MM.1S (cell line): ENCODE results near the gene SRRM4.

Experiments
- DNase-seq: peaks from one replicate; pipeline ENCODE4 v3.0.0-alpha.2; 2015
- H2AFZ ChIP-seq: fragments of 300-600 bp; sonication (generic); 2 replicates; pipeline ENCODE4 v1.6.0; 2016; ENCODE audit warnings: antibody characterized with exemption, low read length
- H3F3A ChIP-seq: fragments of 300-600 bp; sonication (generic); 2 replicates; pipeline ENCODE4 v1.6.1; 2016; ENCODE audit warnings: mild to moderate bottlenecking, antibody characterized with exemption, low read length, moderate library complexity, mixed read lengths; ENCODE audit not compliant: insufficient read depth
- H3K27ac ChIP-seq: fragments of 300-600 bp; sonication (generic); 2 replicates; pipeline ENCODE4 v1.5.1; 2016; ENCODE audit warnings: mild to moderate bottlenecking, low read length
- H3K27me3 ChIP-seq: fragments of 300-600 bp; sonication (generic); replicated peaks from 2 replicates; pipeline ENCODE4 v1.6.0; 2016; ENCODE audit warnings: low read length; ENCODE audit not compliant: insufficient read depth
- H3K36me3 ChIP-seq: fragments of 300-600 bp; sonication (generic); replicated peaks from 2 replicates; pipeline ENCODE4 v1.6.1; 2016; ENCODE audit warnings: mild to moderate bottlenecking, low read length, mixed read lengths; ENCODE audit not compliant: insufficient read depth
- H3K4me1 ChIP-seq: fragments of 300-600 bp; sonication (generic); 2 replicates; pipeline ENCODE4 v1.6.1; 2016; ENCODE audit warnings: low read length, mixed read lengths
- H3K4me2 ChIP-seq: fragments of 300-600 bp; sonication (generic); 2 replicates; pipeline ENCODE4 v1.6.0; 2016; ENCODE audit warnings: low read depth, low read length
- H3K4me3 ChIP-seq: fragments of 300-600 bp; sonication (generic); 2 replicates; pipeline ENCODE4 v1.5.1; 2016; ENCODE audit warnings: low read length, mixed read lengths
- H3K79me2 ChIP-seq: fragments of 300-600 bp; sonication (generic); 2 replicates; pipeline ENCODE4 v1.6.1; 2016; ENCODE audit warnings: mixed run types, low read length, mixed read lengths
- H3K9ac ChIP-seq: fragments of 300-600 bp; sonication (generic); 2 replicates; pipeline ENCODE4 v1.6.1; 2016; ENCODE audit warnings: low read length, mixed read lengths
- H3K9me2 ChIP-seq: fragments of 300-600 bp; sonication (generic); replicated peaks from 2 replicates; pipeline ENCODE4 v1.6.1; 2016; ENCODE audit warnings: mild to moderate bottlenecking, low read length, mixed read lengths; ENCODE audit not compliant: insufficient read depth
- H3K9me3 ChIP-seq: fragments of 300-600 bp; sonication (generic); replicated peaks from 2 replicates; pipeline ENCODE4 v1.6.1; 2016; ENCODE audit warnings: mild to moderate bottlenecking, low read length, mixed read lengths; ENCODE audit not compliant: insufficient read depth
- H4K20me1 ChIP-seq: fragments of 300-600 bp; sonication (generic); 2 replicates; pipeline ENCODE4 v1.6.1; 2016; ENCODE audit warnings: mild to moderate bottlenecking, low read length, moderate library complexity, mixed read lengths; ENCODE audit not compliant: insufficient read depth
- CTCF ChIP-seq: fragments of 300-600 bp; sonication (generic); IDR thresholded peaks from 2 replicates; pipeline ENCODE4 v1.5.1; 2016; ENCODE audit warnings: antibody characterized with exemption, low read length, mixed read lengths
- EZH2 ChIP-seq: fragments of 300-600 bp; sonication (generic); optimal IDR thresholded peaks from 2 replicates; pipeline ENCODE3; 2017; ENCODE audit warnings: low read depth, mild to moderate bottlenecking, antibody characterized with exemption, low read length, mixed read lengths
- EZH2phosphoT487 ChIP-seq: fragments of 300-600 bp; sonication (generic); IDR thresholded peaks from 2 replicates; pipeline ENCODE4 v1.6.1; 2018; ENCODE audit warnings: antibody characterized with exemption, low read length

Gene SRRM4

GRCh38 chr12:118979763-118980406 lies 1.5 kb upstream of the SRRM4 start:
- Histone ChIP-seq H3K4me1 (no peaks in the 10 kb centered on the region), H4K20me1 (no peaks in the 10 kb centered on the region), H2AFZ (no peak overlapping the region), H3K9ac (no peak overlapping the region), H3K9me2 (no peaks in the 10 kb centered on the region), H3K79me2 (no peaks in the 10 kb centered on the region), H3K27ac (no peak overlapping the region), H3K36me3 (no peaks in the 10 kb centered on the region), H3K4me3 (no peak overlapping the region), H3F3A (no peaks in the 10 kb centered on the region), H3K4me2 (no peak overlapping the region), H3K9me3 (no peaks in the 10 kb centered on the region), H3K27me3 (no peaks in the 10 kb centered on the region)
- DNase-seq, result peak; percentile 25
- peak; percentile 47 for TF ChIP-seq CTCF
- no peak for TF ChIP-seq EZH2phosphoT487
- TF ChIP-seq EZH2, result no peak

- no peak for TF ChIP-seq EZH2phosphoT487
- TF ChIP-seq CTCF, result no peak
- no peak for TF ChIP-seq EZH2
- Histone ChIP-seq H3K4me1 (no peaks in the 10 kb centered on the region), H3K4me3 (no peak overlapping the region), H3K36me3 (no peaks in the 10 kb centered on the region), H3K4me2 (no peak overlapping the region), H3K79me2 (no peaks in the 10 kb centered on the region), H3K9me2 (no peaks in the 10 kb centered on the region), H3F3A (no peaks in the 10 kb centered on the region), H3K27me3 (no peaks in the 10 kb centered on the region), H3K27ac (no peak overlapping the region), H3K9ac (no peak overlapping the region), H4K20me1 (no peaks in the 10 kb centered on the region), H3K9me3 (no peaks in the 10 kb centered on the region), H2AFZ (no peak overlapping the region)
- no peak for DNase-seq
Measured at GRCh38 chr12:118980407-118981014, 830 bp upstream of the SRRM4 start.

- Histone ChIP-seq H3K9me3 (no peaks in the 10 kb centered on the region), H3K4me3 (no peak overlapping the region), H2AFZ (no peak overlapping the region), H3K27ac (no peak overlapping the region), H4K20me1 (no peaks in the 10 kb centered on the region), H3K4me1 (no peaks in the 10 kb centered on the region), H3K27me3 (no peaks in the 10 kb centered on the region; the same call in 1 of the 2 replicates), H3K9ac (no peak overlapping the region), H3K36me3 (no peaks in the 10 kb centered on the region), H3F3A (no peaks in the 10 kb centered on the region), H3K79me2 (no peaks in the 10 kb centered on the region), H3K4me2 (no peak overlapping the region), H3K9me2 (no peaks in the 10 kb centered on the region)
- DNase-seq, result no peak
- no peak for TF ChIP-seq EZH2
- TF ChIP-seq CTCF, result no peak
- TF ChIP-seq EZH2phosphoT487, result no peak
Measured at GRCh38 chr12:118982302-118982701, 961 bp downstream of the SRRM4 start.
